Measurements from ENCODE around the gene CBX2. TPM values are rescaled to one million over a fixed set of nuclear protein-coding genes. Genes with fewer than 3 reads are reported as not detected.

Gene CBX2
- polyA plus RNA-seq, 2 of the 4 experiments (the other 2 are of a cell fraction): 7.4 to 16.4 TPM

DNA sequence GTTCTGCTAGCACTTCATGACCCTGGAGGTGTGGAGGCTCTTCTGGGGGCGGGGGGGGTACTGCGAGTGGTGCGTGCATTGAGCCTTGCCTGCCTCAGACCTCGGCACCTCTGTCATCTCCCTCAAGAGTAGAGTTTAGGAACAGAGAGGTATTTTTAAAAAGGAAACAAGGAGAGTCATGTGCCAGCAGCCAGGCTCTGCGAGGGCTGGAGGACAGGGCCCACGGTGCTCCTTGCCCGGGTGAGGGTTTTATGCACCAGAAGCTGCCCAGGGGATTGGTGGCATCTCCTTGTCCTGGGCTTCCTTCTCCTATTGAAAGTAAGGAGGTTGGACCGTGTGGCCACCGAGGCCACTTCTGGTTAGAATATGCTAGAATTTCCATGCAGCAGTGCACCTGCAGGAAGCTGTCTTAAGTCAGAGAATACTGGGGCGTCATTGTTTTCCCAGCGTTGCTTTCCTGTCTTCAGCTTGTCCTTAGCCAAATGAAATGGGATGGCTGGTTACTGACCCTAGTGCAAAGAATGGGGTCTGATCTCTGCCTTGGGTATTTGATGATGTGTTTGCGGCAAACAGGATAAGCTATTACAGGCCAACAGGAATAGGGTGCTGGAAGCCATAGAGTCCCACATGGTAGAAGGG is 3.2 kb downstream of the CBX2 start:
- ATAC-seq: no peak
- Histone ChIP-seq H3K4me2 (no peak overlapping the region), H3K4me3 (no peak overlapping the region), H3K9me3 (no peaks in the 10 kb centered on the region), H3K27ac (no peak overlapping the region), H3K4me1 (peaks cover 21% of the 10 kb centered on the region)
- DNase-seq (ENCODE audit: low read depth in 1 of 2, low spot score in 1 of 2): no peak
- WGBS (ENCODE audit: missing lambda C conversion rate): 90% methylated on average over 12 of the region's 12 CpGs
- TF ChIP-seq EP300 (IDR thresholded peaks at IDR 0.05) (no peak), FOXS1 (CRISPR knock-in tag; IDR thresholded peaks at IDR 0.05) (no peak), POLR2A (IDR thresholded peaks at IDR 0.05; ENCODE audit: low read length) (no peak), JUNB (IDR thresholded peaks at IDR 0.05) (no peak), CBX2 (IDR thresholded peaks at IDR 0.05; ENCODE audit: borderline replicate concordance, low read depth) (no peak), HDAC2 (IDR thresholded peaks at IDR 0.05) (no peak), KDM5A (IDR thresholded peaks at IDR 0.05) (no peak), CHD4 (IDR thresholded peaks at IDR 0.05; ENCODE audit: borderline replicate concordance) (no peak), BCL3 (IDR thresholded peaks at IDR 0.05) (no peak), ESRRA (IDR thresholded peaks at IDR 0.05; ENCODE audit: borderline replicate concordance, low read length) (no peak), ZFP36 (IDR thresholded peaks at IDR 0.05; ENCODE audit: borderline replicate concordance, partially characterized antibody) (no peak), TP53 (CRISPR knock-in tag; IDR thresholded peaks at IDR 0.05) (no peak)
- TF ChIP-seq, protein P1, sequence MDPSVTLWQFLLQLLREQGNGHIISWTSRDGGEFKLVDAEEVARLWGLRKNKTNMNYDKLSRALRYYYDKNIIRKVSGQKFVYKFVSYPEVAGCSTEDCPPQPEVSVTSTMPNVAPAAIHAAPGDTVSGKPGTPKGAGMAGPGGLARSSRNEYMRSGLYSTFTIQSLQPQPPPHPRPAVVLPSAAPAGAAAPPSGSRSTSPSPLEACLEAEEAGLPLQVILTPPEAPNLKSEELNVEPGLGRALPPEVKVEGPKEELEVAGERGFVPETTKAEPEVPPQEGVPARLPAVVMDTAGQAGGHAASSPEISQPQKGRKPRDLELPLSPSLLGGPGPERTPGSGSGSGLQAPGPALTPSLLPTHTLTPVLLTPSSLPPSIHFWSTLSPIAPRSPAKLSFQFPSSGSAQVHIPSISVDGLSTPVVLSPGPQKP (IDR thresholded peaks at IDR 0.05; ENCODE audit: low read depth, low read length): no peak
- POLR2A ChIA-PET: interaction anchor here (1.1 kb wide), 1 partner anchor 16 kb away, joined by 4 read pairs; the partner anchor contains the start of gene CBX8
- FAIRE-seq: no peak
- CTCF ChIA-PET: interaction anchor here (0.8 to 4.1 kb wide), 12 partner anchors 8 to 209 kb away, joined by 3 to 45 read pairs (median 4); partner anchors contain the start of gene CBX4

GRCh38 chr17:79781736-79782575 is 4.0 kb downstream of the CBX2 start:
- POLR2A ChIA-PET: interaction anchor here (1.1 kb wide), 1 partner anchor 15 kb away, joined by 4 read pairs; the partner anchor contains the start of gene CBX8
- no peak for ATAC-seq
- H3K4me2 ChIP-seq: no peak overlapping the region
- no peak overlapping the region for H3K27ac ChIP-seq
- no peaks in the 10 kb centered on the region for H3K9me3 ChIP-seq
- no peak for FAIRE-seq
- WGBS (ENCODE audit: missing lambda C conversion rate): 89% methylated on average over 26 of the region's 27 CpGs
- H3K4me3 ChIP-seq: no peak overlapping the region
- CTCF ChIA-PET: interaction anchor here (0.8 to 4.1 kb wide), 13 partner anchors 8 to 209 kb away, joined by 3 to 45 read pairs (median 4); partner anchors contain the start of gene CBX4
- TF ChIP-seq CHD2 (IDR thresholded peaks at IDR 0.05; ENCODE audit: low read length, partially characterized antibody) (no peak), EHMT2 (IDR thresholded peaks at IDR 0.05; ENCODE audit: low read depth) (no peak), RFX5 (IDR thresholded peaks at IDR 0.05) (no peak)
- H3K4me1 ChIP-seq: peaks cover 12% of the 10 kb centered on the region
- no peak for DNase-seq (ENCODE audit: low read depth in 1 of 2, low spot score in 1 of 2)

DNA sequence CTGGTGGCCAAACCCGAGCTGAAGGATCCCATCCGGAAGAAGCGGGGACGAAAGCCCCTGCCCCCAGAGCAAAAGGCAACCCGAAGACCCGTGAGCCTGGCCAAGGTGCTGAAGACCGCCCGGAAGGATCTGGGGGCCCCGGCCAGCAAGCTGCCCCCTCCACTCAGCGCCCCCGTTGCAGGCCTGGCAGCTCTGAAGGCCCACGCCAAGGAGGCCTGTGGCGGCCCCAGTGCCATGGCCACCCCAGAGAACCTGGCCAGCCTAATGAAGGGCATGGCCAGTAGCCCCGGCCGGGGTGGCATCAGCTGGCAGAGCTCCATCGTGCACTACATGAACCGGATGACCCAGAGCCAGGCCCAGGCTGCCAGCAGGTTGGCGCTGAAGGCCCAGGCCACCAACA is 5.9 kb downstream of the CBX2 start:
- TF ChIP-seq, protein P2, sequence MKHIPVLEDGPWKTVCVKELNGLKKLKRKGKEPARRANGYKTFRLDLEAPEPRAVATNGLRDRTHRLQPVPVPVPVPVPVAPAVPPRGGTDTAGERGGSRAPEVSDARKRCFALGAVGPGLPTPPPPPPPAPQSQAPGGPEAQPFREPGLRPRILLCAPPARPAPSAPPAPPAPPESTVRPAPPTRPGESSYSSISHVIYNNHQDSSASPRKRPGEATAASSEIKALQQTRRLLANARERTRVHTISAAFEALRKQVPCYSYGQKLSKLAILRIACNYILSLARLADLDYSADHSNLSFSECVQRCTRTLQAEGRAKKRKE (CRISPR knock-in tag; IDR thresholded peaks at IDR 0.05; ENCODE audit: low read depth): no peak
- TF ChIP-seq PBX3 (IDR thresholded peaks at IDR 0.05): no peak
- TF ChIP-seq ZC3H11A (IDR thresholded peaks at IDR 0.05): no peak
- TF ChIP-seq KDM1A (IDR thresholded peaks at IDR 0.05; ENCODE audit: low read depth): no peak
- TF ChIP-seq TFCP2L1 (CRISPR knock-in tag; IDR thresholded peaks at IDR 0.05): no peak
- no peak for TF ChIP-seq PHF8 (IDR thresholded peaks at IDR 0.05; ENCODE audit: borderline replicate concordance, low read depth)
- no peak for TF ChIP-seq ZNF302 (CRISPR knock-in tag; IDR thresholded peaks at IDR 0.05)
- no peak for TF ChIP-seq JUNB (IDR thresholded peaks at IDR 0.05)
- TF ChIP-seq ZSCAN20 (CRISPR knock-in tag; IDR thresholded peaks at IDR 0.05): no peak
- no peak for TF ChIP-seq HMGXB4 (CRISPR knock-in tag; IDR thresholded peaks at IDR 0.05; ENCODE audit: borderline replicate concordance)
- TF ChIP-seq NPAS2 (CRISPR knock-in tag; IDR thresholded peaks at IDR 0.05; ENCODE audit: borderline replicate concordance): no peak
- Histone ChIP-seq H3K9me3 (no peaks in the 10 kb centered on the region), H3K27ac (no peak overlapping the region), H3K4me1 (peaks cover 6% of the 10 kb centered on the region), H3K4me3 (no peak overlapping the region), H3K4me2 (no peak overlapping the region)
- ChIA-PET CTCF (interaction anchor here (0.7 to 4.7 kb wide), 12 partner anchors 10 to 225 kb away, joined by 3 to 32 read pairs (median 6); partner anchors contain the start of gene CBX4), POLR2A (no interaction called here)
- 91% methylated on average over 17 of the region's 18 CpGs for WGBS (ENCODE audit: missing lambda C conversion rate)
- FAIRE-seq: no peak
- no peak for ATAC-seq
- no peak for DNase-seq (ENCODE audit: low read depth in 1 of 2, low spot score in 1 of 2)
